ENCODE data around the gene BRD3OS.

DNA sequence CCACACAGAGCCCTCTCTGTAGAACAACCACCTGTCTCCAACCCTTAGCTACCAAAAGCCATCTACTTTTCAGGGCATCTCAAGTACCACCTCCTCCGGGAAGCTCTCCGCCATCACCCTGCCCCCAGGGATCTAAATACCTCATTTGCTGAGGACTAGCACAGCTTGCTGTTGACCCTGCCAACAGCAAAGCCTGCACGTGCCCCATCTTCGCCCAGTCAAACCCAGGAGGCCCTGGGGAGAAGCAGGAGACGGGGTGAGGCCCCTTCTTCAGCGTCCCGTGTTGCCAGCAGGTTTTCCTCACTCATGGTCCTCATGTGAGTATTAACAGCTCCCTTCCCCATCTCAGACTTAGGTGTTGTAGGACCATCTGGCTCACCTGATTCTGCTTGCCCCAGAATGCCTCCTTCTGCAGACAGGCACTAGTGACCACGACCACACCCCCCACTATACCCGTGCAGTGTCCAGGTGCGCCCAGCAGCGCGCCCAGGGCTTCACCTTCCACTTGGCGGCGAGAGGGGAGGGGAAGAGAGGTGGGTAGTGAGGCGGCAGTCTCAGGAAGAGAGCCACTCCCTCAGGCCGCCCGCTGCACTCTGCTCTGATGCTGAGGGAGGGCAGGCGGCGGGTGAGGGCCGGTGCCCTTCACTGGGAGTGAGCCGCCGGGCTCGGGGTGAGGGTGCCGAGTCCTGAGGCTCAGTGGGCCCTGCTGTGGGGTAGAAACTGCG is 44.3 kb upstream of the BRD3OS start:
- TF ChIP-seq, protein P1, sequence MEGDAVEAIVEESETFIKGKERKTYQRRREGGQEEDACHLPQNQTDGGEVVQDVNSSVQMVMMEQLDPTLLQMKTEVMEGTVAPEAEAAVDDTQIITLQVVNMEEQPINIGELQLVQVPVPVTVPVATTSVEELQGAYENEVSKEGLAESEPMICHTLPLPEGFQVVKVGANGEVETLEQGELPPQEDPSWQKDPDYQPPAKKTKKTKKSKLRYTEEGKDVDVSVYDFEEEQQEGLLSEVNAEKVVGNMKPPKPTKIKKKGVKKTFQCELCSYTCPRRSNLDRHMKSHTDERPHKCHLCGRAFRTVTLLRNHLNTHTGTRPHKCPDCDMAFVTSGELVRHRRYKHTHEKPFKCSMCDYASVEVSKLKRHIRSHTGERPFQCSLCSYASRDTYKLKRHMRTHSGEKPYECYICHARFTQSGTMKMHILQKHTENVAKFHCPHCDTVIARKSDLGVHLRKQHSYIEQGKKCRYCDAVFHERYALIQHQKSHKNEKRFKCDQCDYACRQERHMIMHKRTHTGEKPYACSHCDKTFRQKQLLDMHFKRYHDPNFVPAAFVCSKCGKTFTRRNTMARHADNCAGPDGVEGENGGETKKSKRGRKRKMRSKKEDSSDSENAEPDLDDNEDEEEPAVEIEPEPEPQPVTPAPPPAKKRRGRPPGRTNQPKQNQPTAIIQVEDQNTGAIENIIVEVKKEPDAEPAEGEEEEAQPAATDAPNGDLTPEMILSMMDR (conservative IDR thresholded peaks at IDR 0.05; ENCODE audit: low read depth, low read length): no peak
- TF ChIP-seq EZH2 (IDR thresholded peaks at IDR 0.05; ENCODE audit: borderline replicate concordance, low read depth, low read length, poor library complexity, severe bottlenecking): no peak
